ENCODE results near the gene SP9. TPM values are rescaled to one million over a fixed set of nuclear protein-coding genes. Genes with fewer than 3 reads are reported as not detected.

SP9 gene
- total RNA-seq, 1 experiment from 2014 or later, result 2.9 TPM

DNA sequence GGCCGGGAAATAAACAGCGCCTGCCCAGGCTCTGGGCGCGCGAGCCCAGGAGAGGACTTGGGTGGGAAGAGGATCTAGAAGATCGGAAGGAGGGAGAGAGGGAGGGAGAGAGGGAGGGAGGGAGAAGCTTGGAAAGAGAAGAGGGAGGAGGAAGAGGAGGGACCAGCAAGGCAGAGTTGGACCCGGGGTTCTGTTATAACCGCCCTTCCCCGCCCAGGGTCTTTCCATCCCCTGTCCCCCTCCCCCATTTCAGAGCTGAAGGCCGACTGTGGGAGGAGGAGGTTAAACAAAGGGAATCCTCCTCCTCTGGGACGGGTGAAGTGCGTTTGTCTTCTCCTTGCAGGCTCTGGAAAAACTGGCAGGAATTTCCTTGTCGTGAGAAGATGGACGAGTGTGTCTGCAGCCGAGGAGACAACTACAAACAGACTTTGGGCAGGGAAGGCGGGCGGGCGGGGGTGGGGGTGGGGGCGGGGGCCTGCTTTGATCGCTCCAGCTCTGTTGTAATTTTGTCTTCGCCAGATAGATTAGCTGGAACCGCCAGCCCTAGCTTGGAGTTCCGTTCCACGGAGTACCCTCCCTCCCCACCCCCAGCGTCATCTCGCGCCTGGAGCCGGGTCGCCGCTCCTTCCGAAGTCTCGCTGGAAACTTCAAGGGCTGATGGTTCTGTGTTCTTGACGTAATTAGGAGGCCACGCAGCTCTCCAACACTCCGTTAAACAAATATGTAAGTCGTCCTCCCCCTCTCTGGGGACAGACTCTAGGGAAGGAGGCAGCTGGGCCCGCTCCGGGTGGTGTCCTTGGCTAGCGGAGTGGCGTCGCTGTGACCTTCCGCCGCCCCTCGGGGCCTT, 6.4 kb upstream of the SP9 start:
- ChIA-PET CTCF (interaction anchor here (0.5 to 0.6 kb wide), 2 partner anchors 13 to 253 kb away, joined by 3 to 11 read pairs; no protein-coding TSS in a partner anchor), POLR2A (interaction anchor here (0.5 kb wide), 1 partner anchor 340 kb away, joined by 5 read pairs; no protein-coding TSS in a partner anchor)
- Mint-ChIP-seq H3K9me3 (ENCODE audit: unreplicated experiment) (no peaks in the 10 kb centered on the region), H3K27ac (ENCODE audit: unreplicated experiment) (no peak overlapping the region), H3K36me3 (ENCODE audit: insufficient read depth, unreplicated experiment) (no peaks in the 10 kb centered on the region), H3K27me3 (ENCODE audit: insufficient read depth, unreplicated experiment) (peaks cover 8% of the 10 kb centered on the region), H3K4me1 (ENCODE audit: low read depth, unreplicated experiment) (peaks cover 21% of the 10 kb centered on the region), H3K4me3 (ENCODE audit: unreplicated experiment) (no peak overlapping the region)
- Histone ChIP-seq H3K4me1 (0 out of 2 replicates have a peak, but pooled peaks cover 2% of the 10 kb centered on the region), H3K36me3 (ENCODE audit: control insufficient read depth, insufficient read depth, low read length) (no peaks in the 10 kb centered on the region), H3K27me3 (replicated peaks; ENCODE audit: control insufficient read depth, insufficient read depth, low read length) (no peaks in the 10 kb centered on the region), H3K4me3 (ENCODE audit: low read depth, low read length) (no peak overlapping the region), H3K9me3 (no peaks in the 10 kb centered on the region)
- no peak for DNase-seq
- no TSS peak for BruUV-seq (replicated peaks)
- intact Hi-C loops (cut with micrococcal nuclease; ENCODE audit: unreplicated experiment), result no loop called here
- TF ChIP-seq, protein P1, sequence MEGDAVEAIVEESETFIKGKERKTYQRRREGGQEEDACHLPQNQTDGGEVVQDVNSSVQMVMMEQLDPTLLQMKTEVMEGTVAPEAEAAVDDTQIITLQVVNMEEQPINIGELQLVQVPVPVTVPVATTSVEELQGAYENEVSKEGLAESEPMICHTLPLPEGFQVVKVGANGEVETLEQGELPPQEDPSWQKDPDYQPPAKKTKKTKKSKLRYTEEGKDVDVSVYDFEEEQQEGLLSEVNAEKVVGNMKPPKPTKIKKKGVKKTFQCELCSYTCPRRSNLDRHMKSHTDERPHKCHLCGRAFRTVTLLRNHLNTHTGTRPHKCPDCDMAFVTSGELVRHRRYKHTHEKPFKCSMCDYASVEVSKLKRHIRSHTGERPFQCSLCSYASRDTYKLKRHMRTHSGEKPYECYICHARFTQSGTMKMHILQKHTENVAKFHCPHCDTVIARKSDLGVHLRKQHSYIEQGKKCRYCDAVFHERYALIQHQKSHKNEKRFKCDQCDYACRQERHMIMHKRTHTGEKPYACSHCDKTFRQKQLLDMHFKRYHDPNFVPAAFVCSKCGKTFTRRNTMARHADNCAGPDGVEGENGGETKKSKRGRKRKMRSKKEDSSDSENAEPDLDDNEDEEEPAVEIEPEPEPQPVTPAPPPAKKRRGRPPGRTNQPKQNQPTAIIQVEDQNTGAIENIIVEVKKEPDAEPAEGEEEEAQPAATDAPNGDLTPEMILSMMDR (IDR thresholded peaks at IDR 0.05; ENCODE audit: insufficient read depth in 1 of 2, low read depth in 1 of 2, low read length in 1 of 2, severe bottlenecking in 1 of 2, unreplicated experiment in 1 of 2), result no peak

DNA sequence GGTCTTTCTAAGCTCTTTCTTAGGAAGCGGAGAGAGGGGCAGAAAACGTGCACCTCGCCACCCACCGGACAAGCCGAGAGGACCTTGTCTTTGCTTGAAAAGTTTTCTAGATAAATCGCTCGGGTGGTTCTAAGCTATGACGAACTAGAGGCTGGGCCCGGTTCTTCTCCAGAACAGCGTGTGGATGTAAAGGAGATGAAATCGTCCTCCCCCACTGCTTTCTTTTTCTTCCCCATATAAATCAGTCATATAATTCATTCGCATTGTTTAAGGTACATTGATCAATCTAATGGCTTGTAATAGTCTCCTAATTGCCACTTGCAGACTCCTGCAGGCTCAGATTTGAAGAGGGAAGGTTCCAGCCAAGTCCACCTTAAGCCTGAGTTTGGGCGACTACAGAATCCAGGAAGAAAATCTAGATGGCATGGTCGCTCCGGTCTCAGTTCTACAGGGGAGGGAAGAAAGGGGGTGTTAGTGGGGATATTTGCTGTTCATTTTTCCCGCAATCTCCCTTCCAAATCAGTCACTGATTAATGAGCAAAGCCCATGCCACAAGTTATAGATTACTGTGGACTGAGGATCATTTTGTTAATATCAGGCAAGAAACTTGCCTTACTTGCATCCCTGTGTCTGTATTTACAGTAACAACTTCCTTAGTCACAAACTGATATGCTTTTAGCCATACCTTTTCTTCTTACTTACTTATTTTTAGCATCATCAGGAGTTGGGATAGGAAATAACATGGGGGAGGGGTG, 5.6 kb upstream of the SP9 start:
- no peaks in the 10 kb centered on the region for H3K27me3 ChIP-seq (replicated peaks; ENCODE audit: control insufficient read depth, insufficient read depth, low read length)
- CTCF ChIA-PET, result no interaction called here

More for the DNA sequence above, 5.6 kb upstream of the SP9 start:
- Histone ChIP-seq H3K4me1 (0 out of 2 replicates have a peak, but pooled peaks cover 2% of the 10 kb centered on the region), H3K4me3 (ENCODE audit: low read depth, low read length) (no peak overlapping the region), H3K9me3 (no peaks in the 10 kb centered on the region), H3K36me3 (ENCODE audit: control insufficient read depth, insufficient read depth, low read length) (no peaks in the 10 kb centered on the region)
- no peak overlapping the region for H3K27ac Mint-ChIP-seq (ENCODE audit: unreplicated experiment)
- intact Hi-C loops (cut with micrococcal nuclease; ENCODE audit: unreplicated experiment), result no loop called here
- peaks cover 21% of the 10 kb centered on the region for H3K4me1 Mint-ChIP-seq (ENCODE audit: low read depth, unreplicated experiment)
- peaks cover 8% of the 10 kb centered on the region for H3K27me3 Mint-ChIP-seq (ENCODE audit: insufficient read depth, unreplicated experiment)
- POLR2A ChIA-PET, result interaction anchor here (0.5 kb wide), 1 partner anchor 339 kb away, joined by 5 read pairs; no protein-coding TSS in a partner anchor
- H3K36me3 Mint-ChIP-seq (ENCODE audit: insufficient read depth, unreplicated experiment), result no peaks in the 10 kb centered on the region
- H3K9me3 Mint-ChIP-seq (ENCODE audit: unreplicated experiment), result no peaks in the 10 kb centered on the region
- no TSS peak for BruUV-seq (replicated peaks)
- no peak for DNase-seq
- no peak overlapping the region for H3K4me3 Mint-ChIP-seq (ENCODE audit: unreplicated experiment)
- TF ChIP-seq, protein P1 (IDR thresholded peaks at IDR 0.05; ENCODE audit: insufficient read depth in 1 of 2, low read depth in 1 of 2, low read length in 1 of 2, severe bottlenecking in 1 of 2, unreplicated experiment in 1 of 2), result no peak

Measured in Caco-2 (cell line).